ENCODE data around the gene ADAM23. TPM values are rescaled to one million over a fixed set of nuclear protein-coding genes. Genes with fewer than 3 reads are reported as not detected.

Gene ADAM23
- total RNA-seq, 1 experiment from 2014 or later = 24.6 TPM

GRCh38 chr2:206442833-206443734, at the start of gene ADAM23 (continued):
- TF ChIP-seq JUN (CRISPR knock-in tag; IDR thresholded peaks at IDR 0.05) (no peak), IRF2 (CRISPR knock-in tag; IDR thresholded peaks at IDR 0.05; ENCODE audit: borderline replicate concordance, low read depth) (no peak), PRRX2 (CRISPR knock-in tag; IDR thresholded peaks at IDR 0.05) (peak; percentile 67; the same call in 1 of the 2 replicates), ZNF219 (CRISPR knock-in tag; IDR thresholded peaks at IDR 0.05; ENCODE audit: borderline replicate concordance) (no peak), JAZF1 (CRISPR knock-in tag; IDR thresholded peaks at IDR 0.05) (no peak), ZNF138 (CRISPR knock-in tag; conservative IDR thresholded peaks at IDR 0.05) (no peak), NR2C2 (CRISPR knock-in tag; IDR thresholded peaks at IDR 0.05) (no peak), E2F5 (CRISPR knock-in tag; IDR thresholded peaks at IDR 0.05) (no peak), ZNF425 (CRISPR knock-in tag; conservative IDR thresholded peaks at IDR 0.05) (no peak), ESRRA (CRISPR knock-in tag; IDR thresholded peaks at IDR 0.05; ENCODE audit: borderline replicate concordance) (no peak), RORB (CRISPR knock-in tag; IDR thresholded peaks at IDR 0.05) (no peak), CDX4 (CRISPR knock-in tag; IDR thresholded peaks at IDR 0.05; ENCODE audit: borderline replicate concordance) (no peak), ZNF396 (CRISPR knock-in tag; IDR thresholded peaks at IDR 0.05; ENCODE audit: borderline replicate concordance) (peak; percentile 15; the same call in 1 of the 2 replicates), SMAD4 (CRISPR knock-in tag; IDR thresholded peaks at IDR 0.05) (no peak), TCF7 (CRISPR knock-in tag; IDR thresholded peaks at IDR 0.05; ENCODE audit: low read depth) (no peak), USF1 (CRISPR knock-in tag; IDR thresholded peaks at IDR 0.05) (no peak), STAT6 (CRISPR knock-in tag; conservative IDR thresholded peaks at IDR 0.05; ENCODE audit: low read depth) (no peak), MYBL2 (CRISPR knock-in tag; IDR thresholded peaks at IDR 0.05) (no peak), ZNF671 (CRISPR knock-in tag; IDR thresholded peaks at IDR 0.05) (peak; percentile 76; the same call in 1 of the 2 replicates), EMX1 (CRISPR knock-in tag; IDR thresholded peaks at IDR 0.05) (peak; percentile 87; the same call in 1 of the 2 replicates), IRF1 (CRISPR knock-in tag; IDR thresholded peaks at IDR 0.05) (no peak), NR1H2 (CRISPR knock-in tag; IDR thresholded peaks at IDR 0.05) (no peak), E2F4 (CRISPR knock-in tag; IDR thresholded peaks at IDR 0.05; ENCODE audit: borderline replicate concordance, low read depth) (no peak), KAT7 (CRISPR knock-in tag; IDR thresholded peaks at IDR 0.05; ENCODE audit: borderline replicate concordance) (no peak), ZSCAN18 (CRISPR knock-in tag; IDR thresholded peaks at IDR 0.05) (peak; percentile 96), ZNF317 (CRISPR knock-in tag; IDR thresholded peaks at IDR 0.05; ENCODE audit: borderline replicate concordance, low read depth) (no peak)

Measured in WTC11 (cell line).